HepG2 (cell line): ENCODE data around the gene TNFSF15. TPM values are rescaled to one million over a fixed set of nuclear protein-coding genes. Genes with fewer than 3 reads are reported as not detected.

Source experiments
- ATAC-seq: fragments of 200-7000 bp; cut with Tn5 transposase; 3 replicates; pipeline ENCODE4 v1.9.1; 2020; ENCODE audit warnings: mild to moderate bottlenecking, moderate library complexity
- BruUV-seq: library from RNA; stranded (reverse); fragments of 400-500 nt; replicated peaks from 2 replicates; lab custom pipeline; 2021; lab: Mats Ljungman, UMichigan
- CTCF ChIA-PET: fragments of 300-600 bp; formaldehyde crosslinking; extraction: SDS; loops from one replicate; lab custom pipeline; 2021; ENCODE audit warnings: low total read pairs, inconsistent platforms, low intra/inter-chr PET ratio; lab: Yijun Ruan, JAX
- POLR2A ChIA-PET: fragments of 350-600 bp; sonication (Branson Sonifier 250); formaldehyde crosslinking; loops from one replicate; lab custom pipeline; 2020; ENCODE audit warnings: antibody characterized with exemption, inconsistent platforms; lab: Yijun Ruan, JAX
- DNase-seq: peaks from one replicate; pipeline ENCODE4 v3.0.0-alpha.2; 2015; ENCODE audit warnings: low spot score
- FAIRE-seq: peaks from 3 replicates; lab custom pipeline; 2011; peaks lifted over from hg19 to GRCh38; lab: Jason Lieb, UNC
- H2AFZ ChIP-seq: one replicate; pipeline ENCODE4 v1.6.1; 2011; ENCODE audit warnings: low read length, inconsistent platforms
- H3K27ac ChIP-seq: fragments of 300-600 bp; 3 replicates; pipeline ENCODE4 v1.8.0; 2011; ENCODE audit warnings: mixed run types, mild to moderate bottlenecking, mixed read lengths, low read length, inconsistent platforms; ENCODE audit not compliant: insufficient read depth; ENCODE audit errors: extremely low read length
- H3K27me3 ChIP-seq, 2 experiments: fragments of 200-600 bp in 1 of 2; 2 replicates in 1 of 2; 3 replicates in 1 of 2; pipeline versions ENCODE4 v1.6.0 to v1.8.0; 2011; ENCODE audit warnings: low read length in 2 of 2, mild to moderate bottlenecking in 2 of 2, moderate library complexity in 2 of 2, inconsistent platforms in 1 of 2; ENCODE audit not compliant: insufficient read depth in 2 of 2, control insufficient read depth in 1 of 2
- H3K36me3 ChIP-seq, 2 experiments: fragments of 200-600 bp in 1 of 2; replicated peaks in 1 of 2; 2 replicates in 1 of 2; 3 replicates in 1 of 2; pipeline versions ENCODE4 v1.5.1 to v1.8.0; 2011; ENCODE audit warnings: low read length in 2 of 2, inconsistent platforms in 1 of 2; ENCODE audit not compliant: insufficient read depth in 2 of 2, control insufficient read depth in 1 of 2
- H3K4me1 ChIP-seq: 2 replicates; pipeline ENCODE4 v1.5.1; 2012; ENCODE audit warnings: low read length, inconsistent platforms; ENCODE audit not compliant: insufficient read depth
- H3K4me2 ChIP-seq: 2 replicates; pipeline ENCODE4 v1.6.0; 2011; ENCODE audit warnings: low read depth, low read length, inconsistent platforms
- H3K4me3 ChIP-seq, 3 experiments: fragments of 200-600 bp in 1 of 3; sonication (generic), shearing (Covaris generic) in 1 of 3; replicated peaks in 1 of 3; 2 replicates each; pipeline ENCODE4 v1.5.1; 2011 to 2016; ENCODE audit warnings: low read length in 3 of 3, inconsistent platforms in 2 of 3, low read depth in 2 of 3, mild to moderate bottlenecking in 2 of 3, control low read depth in 1 of 3, mixed read lengths in 1 of 3; ENCODE audit not compliant: insufficient read depth in 1 of 3
- H3K79me2 ChIP-seq: one replicate; pipeline ENCODE4 v1.6.1; 2011; ENCODE audit warnings: low read length, inconsistent platforms; ENCODE audit not compliant: insufficient read depth
- H3K9ac ChIP-seq: 2 replicates; pipeline ENCODE4 v1.6.0; 2011; ENCODE audit warnings: mild to moderate bottlenecking, low read depth, low read length, inconsistent platforms; ENCODE audit not compliant: insufficient read depth
- H3K9me3 ChIP-seq: 2 replicates; pipeline ENCODE4 v1.5.1; 2012; ENCODE audit warnings: mild to moderate bottlenecking, low read length
- H4K20me1 ChIP-seq: 2 replicates; pipeline ENCODE4 v1.6.0; 2011; ENCODE audit warnings: inconsistent platforms, mild to moderate bottlenecking, low read length, moderate library complexity; ENCODE audit not compliant: insufficient read depth
- DPF2 ChIP-seq: sonication (generic); formaldehyde crosslinking; IDR thresholded peaks from 2 replicates; pipeline ENCODE4 v1.4.0; 2020; ENCODE audit warnings: mild to moderate bottlenecking, low read depth, missing genetic modification reagents, borderline replicate concordance
- ETV6 ChIP-seq: sonication (generic); formaldehyde crosslinking; conservative IDR thresholded peaks from 2 replicates; pipeline ENCODE4 v1.4.0; 2020; ENCODE audit warnings: missing genetic modification reagents
- HHEX ChIP-seq: IDR thresholded peaks from 2 replicates; pipeline ENCODE4 v1.6.1; 2016; ENCODE audit warnings: control low read depth
- HNF4G ChIP-seq, 2 experiments: sonication (generic) in 1 of 2; formaldehyde crosslinking in 1 of 2; IDR thresholded peaks; 2 replicates each; pipeline versions ENCODE4 v1.4.0 to v1.6.1; 2011 to 2020; ENCODE audit warnings: borderline replicate concordance in 2 of 2, low read depth in 2 of 2, mild to moderate bottlenecking in 2 of 2, low read length in 1 of 2, missing genetic modification reagents in 1 of 2, moderate library complexity in 1 of 2
- PHF20 ChIP-seq: sonication (generic); formaldehyde crosslinking; IDR thresholded peaks from 2 replicates; pipeline ENCODE4 v1.5.0; 2020; ENCODE audit warnings: mild to moderate bottlenecking, missing genetic modification reagents
- POLR2G ChIP-seq: fragments of 200-400 bp; formaldehyde crosslinking; IDR thresholded peaks from 2 replicates; pipeline ENCODE4 v1.6.1; 2018; ENCODE audit warnings: mild to moderate bottlenecking, low read depth, low read length, moderate library complexity
- WIZ ChIP-seq: sonication (generic); formaldehyde crosslinking; IDR thresholded peaks from 2 replicates; pipeline ENCODE4 v1.5.1; 2020; ENCODE audit warnings: mild to moderate bottlenecking, missing genetic modification reagents
- ZNF224 ChIP-seq: sonication (generic); formaldehyde crosslinking; IDR thresholded peaks from 2 replicates; pipeline ENCODE4 v1.5.0; 2020; ENCODE audit warnings: mild to moderate bottlenecking, missing genetic modification reagents
- ZNF232 ChIP-seq: sonication (generic); formaldehyde crosslinking; IDR thresholded peaks from 2 replicates; pipeline ENCODE4 v1.4.0; 2020; ENCODE audit warnings: missing genetic modification reagents, borderline replicate concordance
- ZSCAN21 ChIP-seq: sonication (generic); formaldehyde crosslinking; IDR thresholded peaks from 2 replicates; pipeline ENCODE4 v1.8.0; 2022; ENCODE audit warnings: mild to moderate bottlenecking, missing genetic modification reagents, moderate library complexity, borderline replicate concordance
- WGBS: methylation state at CpG from one replicate; pipeline ENCODE4 v1.1.6; 2017; ENCODE audit warnings: low lambda C conversion rate; 5-methylcytosine and 5-hydroxymethylcytosine counted together
- in situ Hi-C: cut with HindIII; loops from 2 replicates; pipeline ENCODE4 v1.10.0; 2017; ENCODE audit warnings: low pct_unique_long_range_greater_than_20kb; ENCODE audit not compliant: extremely low pct_ligation_motif_present
- intact Hi-C: fragments of 100-400 bp; cut with micrococcal nuclease; formaldehyde crosslinking; loops from one replicate; pipeline ENCODE4 v1.10.0; 2022; ENCODE audit not compliant: unreplicated experiment
- polyA plus RNA-seq, 8 experiments: library from polyadenylated mRNA; depleted of rRNA in 3 of 8; stranded (reverse) in 7 of 8; unstranded in 1 of 8; fragments of >200 nt; fragmentation: Illumina TruSeq in 4 of 8; extraction: Trizol in 4 of 8; gene quantifications; 2 replicates each; pipeline versions ENCODE4 v1.2.1 to v1.2.3, GENCODE V29; 2011 to 2016; ENCODE audit warnings: low read depth in 4 of 8, missing spikeins in 1 of 8, mixed read lengths in 1 of 8; ENCODE audit not compliant: insufficient read depth in 1 of 8
- total RNA-seq, 5 experiments: library from RNA; depleted of rRNA; stranded (reverse); fragments of >200 nt; fragmentation: Illumina TruSeq; extraction: Trizol; gene quantifications; 2 replicates each; pipeline ENCODE4 v1.2.3, GENCODE V29; 2016; ENCODE audit warnings: low read depth in 1 of 5
- TF ChIP-seq, protein P1 (sequence below): IDR thresholded peaks from 2 replicates; pipeline ENCODE4 v1.6.1; 2016; ENCODE audit warnings: missing compliant biosample characterization, missing genetic modification reagents, borderline replicate concordance
- TF ChIP-seq, protein P2 (sequence below): sonication (generic); formaldehyde crosslinking; IDR thresholded peaks from 2 replicates; pipeline ENCODE4 v1.4.0; 2020; ENCODE audit warnings: missing genetic modification reagents
- TF ChIP-seq, protein P3 (sequence below): IDR thresholded peaks from 2 replicates; pipeline ENCODE4 v1.6.1; 2016
- TF ChIP-seq, protein P4 (sequence below): sonication (generic); formaldehyde crosslinking; IDR thresholded peaks from 2 replicates; pipeline ENCODE4 v1.4.0; 2020; ENCODE audit warnings: missing genetic modification reagents
- TF ChIP-seq, protein P5 (sequence below): sonication (generic); formaldehyde crosslinking; IDR thresholded peaks from 2 replicates; pipeline ENCODE4 v1.4.0; 2020; ENCODE audit warnings: mild to moderate bottlenecking, low read depth, missing genetic modification reagents
- TF ChIP-seq, protein P6 (sequence below): IDR thresholded peaks from 2 replicates; pipeline ENCODE4 v1.6.1; 2012; ENCODE audit warnings: inconsistent platforms
- TF ChIP-seq, protein P7 (sequence below): sonication (generic); formaldehyde crosslinking; IDR thresholded peaks from 2 replicates; pipeline ENCODE4 v1.5.1; 2020; ENCODE audit warnings: missing genetic modification reagents, mild to moderate bottlenecking, borderline replicate concordance

The TNFSF15 gene
- total and polyA plus RNA-seq, 2 of the 13 experiments (the other 11 are each of a cell fraction or from before 2014, with no cell fraction given): 0.02 to 0.03 TPM

DNA sequence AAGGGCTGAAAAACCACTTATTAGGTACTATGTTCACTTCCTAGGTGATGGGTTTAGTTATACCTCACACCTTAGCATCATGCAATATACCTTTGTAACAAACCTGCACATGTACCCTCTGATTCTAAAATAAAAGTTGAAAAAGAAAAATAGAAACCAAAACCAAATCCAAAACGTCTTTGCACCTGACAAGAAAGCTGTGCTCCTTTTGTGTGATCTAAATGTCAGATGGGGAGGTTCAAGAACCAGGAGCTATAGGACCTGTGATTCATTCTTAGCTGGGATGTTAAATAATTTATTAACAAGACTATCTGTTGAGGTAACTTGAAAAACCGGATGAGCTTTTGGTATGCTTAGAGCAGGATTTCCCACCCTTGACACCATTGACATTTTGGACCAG, 16.9 kb upstream of the TNFSF15 start:
- no peaks in the 10 kb centered on the region for H3K4me1 ChIP-seq
- H3K4me2 ChIP-seq: no peak overlapping the region
- no peak overlapping the region for H3K4me3 ChIP-seq
- 0% methylated on average over 2 of the region's 2 CpGs for WGBS
- H3K9me3 ChIP-seq: no peaks in the 10 kb centered on the region
- peaks cover 0 to 4% of the 10 kb centered on the region in 2 experiments; a peak in 1 of 5 replicates for H3K27me3 ChIP-seq
- no peak overlapping the region for H2AFZ ChIP-seq
- FAIRE-seq: no peak
- no peak for TF ChIP-seq ETV6
- TF ChIP-seq DPF2 (CRISPR knock-in tag): no peak
- no peak for TF ChIP-seq ZNF232 (CRISPR knock-in tag)
- TF ChIP-seq, protein P1, sequence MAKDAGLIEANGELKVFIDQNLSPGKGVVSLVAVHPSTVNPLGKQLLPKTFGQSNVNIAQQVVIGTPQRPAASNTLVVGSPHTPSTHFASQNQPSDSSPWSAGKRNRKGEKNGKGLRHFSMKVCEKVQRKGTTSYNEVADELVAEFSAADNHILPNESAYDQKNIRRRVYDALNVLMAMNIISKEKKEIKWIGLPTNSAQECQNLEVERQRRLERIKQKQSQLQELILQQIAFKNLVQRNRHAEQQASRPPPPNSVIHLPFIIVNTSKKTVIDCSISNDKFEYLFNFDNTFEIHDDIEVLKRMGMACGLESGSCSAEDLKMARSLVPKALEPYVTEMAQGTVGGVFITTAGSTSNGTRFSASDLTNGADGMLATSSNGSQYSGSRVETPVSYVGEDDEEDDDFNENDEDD: no peak
- TF ChIP-seq, protein P2, sequence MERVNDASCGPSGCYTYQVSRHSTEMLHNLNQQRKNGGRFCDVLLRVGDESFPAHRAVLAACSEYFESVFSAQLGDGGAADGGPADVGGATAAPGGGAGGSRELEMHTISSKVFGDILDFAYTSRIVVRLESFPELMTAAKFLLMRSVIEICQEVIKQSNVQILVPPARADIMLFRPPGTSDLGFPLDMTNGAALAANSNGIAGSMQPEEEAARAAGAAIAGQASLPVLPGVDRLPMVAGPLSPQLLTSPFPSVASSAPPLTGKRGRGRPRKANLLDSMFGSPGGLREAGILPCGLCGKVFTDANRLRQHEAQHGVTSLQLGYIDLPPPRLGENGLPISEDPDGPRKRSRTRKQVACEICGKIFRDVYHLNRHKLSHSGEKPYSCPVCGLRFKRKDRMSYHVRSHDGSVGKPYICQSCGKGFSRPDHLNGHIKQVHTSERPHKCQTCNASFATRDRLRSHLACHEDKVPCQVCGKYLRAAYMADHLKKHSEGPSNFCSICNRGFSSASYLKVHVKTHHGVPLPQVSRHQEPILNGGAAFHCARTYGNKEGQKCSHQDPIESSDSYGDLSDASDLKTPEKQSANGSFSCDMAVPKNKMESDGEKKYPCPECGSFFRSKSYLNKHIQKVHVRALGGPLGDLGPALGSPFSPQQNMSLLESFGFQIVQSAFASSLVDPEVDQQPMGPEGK (CRISPR knock-in tag): no peak
- TF ChIP-seq, protein P3, sequence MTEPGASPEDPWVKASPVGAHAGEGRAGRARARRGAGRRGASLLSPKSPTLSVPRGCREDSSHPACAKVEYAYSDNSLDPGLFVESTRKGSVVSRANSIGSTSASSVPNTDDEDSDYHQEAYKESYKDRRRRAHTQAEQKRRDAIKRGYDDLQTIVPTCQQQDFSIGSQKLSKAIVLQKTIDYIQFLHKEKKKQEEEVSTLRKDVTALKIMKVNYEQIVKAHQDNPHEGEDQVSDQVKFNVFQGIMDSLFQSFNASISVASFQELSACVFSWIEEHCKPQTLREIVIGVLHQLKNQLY (CRISPR knock-in tag): no peak
- no peak for TF ChIP-seq ZNF224 (CRISPR knock-in tag)
- TF ChIP-seq, protein P4, sequence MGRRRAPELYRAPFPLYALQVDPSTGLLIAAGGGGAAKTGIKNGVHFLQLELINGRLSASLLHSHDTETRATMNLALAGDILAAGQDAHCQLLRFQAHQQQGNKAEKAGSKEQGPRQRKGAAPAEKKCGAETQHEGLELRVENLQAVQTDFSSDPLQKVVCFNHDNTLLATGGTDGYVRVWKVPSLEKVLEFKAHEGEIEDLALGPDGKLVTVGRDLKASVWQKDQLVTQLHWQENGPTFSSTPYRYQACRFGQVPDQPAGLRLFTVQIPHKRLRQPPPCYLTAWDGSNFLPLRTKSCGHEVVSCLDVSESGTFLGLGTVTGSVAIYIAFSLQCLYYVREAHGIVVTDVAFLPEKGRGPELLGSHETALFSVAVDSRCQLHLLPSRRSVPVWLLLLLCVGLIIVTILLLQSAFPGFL (CRISPR knock-in tag): no peak
- TF ChIP-seq, protein P5, sequence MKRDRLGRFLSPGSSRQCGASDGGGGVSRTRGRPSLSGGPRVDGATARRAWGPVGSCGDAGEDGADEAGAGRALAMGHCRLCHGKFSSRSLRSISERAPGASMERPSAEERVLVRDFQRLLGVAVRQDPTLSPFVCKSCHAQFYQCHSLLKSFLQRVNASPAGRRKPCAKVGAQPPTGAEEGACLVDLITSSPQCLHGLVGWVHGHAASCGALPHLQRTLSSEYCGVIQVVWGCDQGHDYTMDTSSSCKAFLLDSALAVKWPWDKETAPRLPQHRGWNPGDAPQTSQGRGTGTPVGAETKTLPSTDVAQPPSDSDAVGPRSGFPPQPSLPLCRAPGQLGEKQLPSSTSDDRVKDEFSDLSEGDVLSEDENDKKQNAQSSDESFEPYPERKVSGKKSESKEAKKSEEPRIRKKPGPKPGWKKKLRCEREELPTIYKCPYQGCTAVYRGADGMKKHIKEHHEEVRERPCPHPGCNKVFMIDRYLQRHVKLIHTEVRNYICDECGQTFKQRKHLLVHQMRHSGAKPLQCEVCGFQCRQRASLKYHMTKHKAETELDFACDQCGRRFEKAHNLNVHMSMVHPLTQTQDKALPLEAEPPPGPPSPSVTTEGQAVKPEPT: no peak
- no peak for TF ChIP-seq ZSCAN21 (CRISPR knock-in tag)
- TF ChIP-seq, protein P6, sequence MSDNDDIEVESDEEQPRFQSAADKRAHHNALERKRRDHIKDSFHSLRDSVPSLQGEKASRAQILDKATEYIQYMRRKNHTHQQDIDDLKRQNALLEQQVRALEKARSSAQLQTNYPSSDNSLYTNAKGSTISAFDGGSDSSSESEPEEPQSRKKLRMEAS: no peak
- TF ChIP-seq HNF4G (IDR thresholded peaks at IDR 0.05; ENCODE audit: borderline replicate concordance, low read depth, low read length): no peak
- no peak for TF ChIP-seq HNF4G (CRISPR knock-in tag; IDR thresholded peaks at IDR 0.05; ENCODE audit: borderline replicate concordance, low read depth)
- TF ChIP-seq POLR2G: no peak
- no peak for TF ChIP-seq HHEX
- TF ChIP-seq, protein P7, sequence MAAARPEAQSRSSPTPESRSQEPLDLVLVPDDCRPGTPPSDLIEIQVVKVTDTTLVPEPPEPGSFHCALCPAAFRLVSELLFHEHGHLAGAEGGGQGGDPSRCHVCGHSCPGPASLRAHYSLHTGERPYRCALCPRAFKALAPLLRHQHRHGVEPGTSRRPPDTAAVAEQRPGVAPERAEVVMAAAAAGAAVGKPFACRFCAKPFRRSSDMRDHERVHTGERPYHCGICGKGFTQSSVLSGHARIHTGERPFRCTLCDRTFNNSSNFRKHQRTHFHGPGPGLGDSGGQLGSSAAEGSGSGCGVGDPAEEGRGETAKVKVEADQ (CRISPR knock-in tag): no peak
- TF ChIP-seq PHF20 (CRISPR knock-in tag): no peak
- TF ChIP-seq WIZ (CRISPR knock-in tag): no peak
- no peak for ATAC-seq
- no peak overlapping the region for H3K9ac ChIP-seq
- in situ Hi-C loops: no loop called here
- H3K36me3 ChIP-seq: no peaks in the 10 kb centered on the region
- H3K79me2 ChIP-seq: no peaks in the 10 kb centered on the region
- intact Hi-C loops: no loop called here
- no peaks in the 10 kb centered on the region for H4K20me1 ChIP-seq
- no TSS peak for BruUV-seq
- H3K27ac ChIP-seq: no peak overlapping the region
- ChIA-PET POLR2A (no interaction called here), CTCF (no interaction called here)
- no peak for DNase-seq
